A549 (cell line): ENCODE results near the gene SUPT20HL1. TPM values are rescaled to one million over a fixed set of nuclear protein-coding genes. Genes with fewer than 3 reads are reported as not detected.

Experiments
- ATAC-seq, 2 experiments: fragments of 200-7000 bp in 1 of 2; fragments of >200 bp in 1 of 2; cut with Nextera tagmentation in 1 of 2; cut with Tn5 transposase in 1 of 2; 3 replicates each; pipeline versions ENCODE4 v1.8.0 to v1.9.1; 2018 to 2020; ENCODE audit warnings: mild to moderate bottlenecking in 1 of 2, moderate library complexity in 1 of 2
- CTCF ChIA-PET: fragments of 300-600 bp; sonication (Branson Sonifier 250); formaldehyde crosslinking; extraction: SDS; loops from one replicate; lab custom pipeline; 2021; ENCODE audit warnings: antibody characterized with exemption, inconsistent platforms; lab: Yijun Ruan, JAX
- POLR2A ChIA-PET: fragments of 350-600 bp; formaldehyde crosslinking; extraction: SDS; loops from one replicate; lab custom pipeline; 2021; ENCODE audit warnings: antibody characterized with exemption, inconsistent platforms; lab: Yijun Ruan, JAX
- DNase-seq, 2 experiments: peaks; one replicate each; pipeline versions ENCODE4 v3.0.0 to v3.0.0-alpha.2; 2011 to 2016; ENCODE audit warnings: low read depth in 1 of 2, low spot score in 1 of 2
- FAIRE-seq: peaks from 2 replicates; lab custom pipeline; 2011; peaks lifted over from hg19 to GRCh38; lab: Jason Lieb, UNC
- H3K27ac ChIP-seq, 2 experiments: fragments of >200 bp; sonication (Bioruptor Twin); formaldehyde crosslinking; 3 replicates each; pipeline ENCODE4 v1.5.1; 2016 to 2017
- H3K4me1 ChIP-seq: fragments of >200 bp; sonication (Bioruptor Twin); formaldehyde crosslinking; 3 replicates; pipeline ENCODE4 v1.6.1; 2016
- H3K4me2 ChIP-seq: fragments of >200 bp; sonication (Bioruptor Twin); formaldehyde crosslinking; 3 replicates; pipeline ENCODE4 v1.6.1; 2016
- H3K4me3 ChIP-seq: fragments of >200 bp; sonication (Bioruptor Twin); formaldehyde crosslinking; 3 replicates; pipeline ENCODE4 v1.5.1; 2016
- H3K9me3 ChIP-seq: fragments of >200 bp; sonication (Bioruptor Twin); formaldehyde crosslinking; 3 replicates; pipeline ENCODE4 v1.6.1; 2016
- HEYL ChIP-seq: fragments of 250-450 bp; sonication (Bioruptor Pico); IDR thresholded peaks from 2 replicates; pipeline ENCODE4 v1.8.0; 2021; ENCODE audit warnings: mild to moderate bottlenecking, moderate library complexity
- HOXB5 ChIP-seq: fragments of 250-450 bp; sonication (Bioruptor Pico); IDR thresholded peaks from 2 replicates; pipeline ENCODE4 v1.5.0; 2020; ENCODE audit warnings: mild to moderate bottlenecking, moderate library complexity
- MAFK ChIP-seq: fragments of 450-650 bp; IDR thresholded peaks from 2 replicates; pipeline ENCODE4 v1.6.1; 2014; ENCODE audit not compliant: partially characterized antibody
- NR3C1 ChIP-seq: fragments of >200 bp; sonication (Bioruptor Twin); formaldehyde crosslinking; IDR thresholded peaks from 3 replicates; pipeline ENCODE4 v1.6.1; 2017
- PHF8 ChIP-seq: fragments of 200-600 bp; sonication (generic); IDR thresholded peaks from 2 replicates; pipeline ENCODE4 v1.6.1; 2016; ENCODE audit warnings: low read depth, mild to moderate bottlenecking, antibody characterized with exemption, moderate library complexity, borderline replicate concordance
- RAD21 ChIP-seq, 2 experiments: fragments of >200 bp in 1 of 2; sonication (Bioruptor Twin) in 1 of 2; formaldehyde crosslinking in 1 of 2; IDR thresholded peaks in 1 of 2; conservative IDR thresholded peaks in 1 of 2; 2 replicates in 1 of 2; 3 replicates in 1 of 2; pipeline ENCODE4 v1.6.1; 2012 to 2018; ENCODE audit warnings: inconsistent platforms in 1 of 2
- RNF2 ChIP-seq: fragments of 200-600 bp; sonication (generic); IDR thresholded peaks from 2 replicates; pipeline ENCODE4 v1.6.1; 2016; ENCODE audit warnings: low read depth, mild to moderate bottlenecking, antibody characterized with exemption, moderate library complexity, borderline replicate concordance
- SREBF2 ChIP-seq: fragments of 450-650 bp; IDR thresholded peaks from 2 replicates; pipeline ENCODE4 v1.6.1; 2014; ENCODE audit warnings: mild to moderate bottlenecking, moderate library complexity
- TP53 ChIP-seq: fragments of 250-450 bp; sonication (Bioruptor Pico); IDR thresholded peaks from 2 replicates; pipeline ENCODE4 v1.5.0; 2021; ENCODE audit warnings: mild to moderate bottlenecking, moderate library complexity
- ZSCAN20 ChIP-seq: fragments of 250-450 bp; sonication (Bioruptor Pico); IDR thresholded peaks from 2 replicates; pipeline ENCODE4 v1.8.0; 2022; ENCODE audit warnings: mild to moderate bottlenecking, moderate library complexity
- polyA plus RNA-seq, 4 experiments: library from polyadenylated mRNA; depleted of rRNA in 3 of 4; stranded (reverse); fragments of >200 nt; fragmentation: RNase III in 1 of 4; extraction: RNeasy Plus Mini Kit Qiagen cat#74134 plus additional on column Dnase treatment in 1 of 4; gene quantifications; 2 replicates in 3 of 4; 3 replicates in 1 of 4; pipeline ENCODE4 v1.2.3, GENCODE V29; 2011 to 2017

SUPT20HL1 gene
- polyA plus RNA-seq, 2 of the 4 experiments (the other 2 are of a cell fraction) = not detected

DNA sequence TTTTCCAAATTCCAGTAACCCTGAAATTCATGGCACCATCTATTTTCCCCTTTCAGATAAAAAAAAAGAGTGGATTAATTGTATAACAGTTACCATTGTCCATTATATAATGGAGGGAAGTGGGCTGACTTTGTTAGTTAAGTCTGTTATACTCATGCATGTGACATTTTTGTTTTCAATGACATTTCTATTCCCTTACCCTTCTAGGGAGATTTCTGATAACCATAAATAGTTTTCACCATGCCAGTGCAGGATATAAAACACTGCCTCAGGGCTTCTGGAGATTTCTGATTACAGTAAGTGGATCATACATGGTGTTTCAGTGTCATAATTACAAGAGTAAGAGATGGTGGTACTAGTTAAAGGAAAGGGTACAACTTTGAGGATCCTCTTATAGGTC is 45.5 kb downstream of the SUPT20HL1 start:
- no peak overlapping the region for H3K4me2 ChIP-seq
- CTCF ChIA-PET = interaction anchor here (3.5 to 4.2 kb wide), 2 partner anchors 9 to 92 kb away, joined by 14 to 16 read pairs; no protein-coding TSS in a partner anchor
- FAIRE-seq = no peak
- ATAC-seq = no peak
- POLR2A ChIA-PET = no interaction called here
- no peak for DNase-seq
- H3K4me3 ChIP-seq = no peak overlapping the region
- no peak overlapping the region for H3K27ac ChIP-seq
- no peaks in the 10 kb centered on the region for H3K4me1 ChIP-seq
- no peak for TF ChIP-seq RNF2
- TF ChIP-seq HOXB5 (CRISPR knock-in tag) = no peak
- TF ChIP-seq ZSCAN20 (CRISPR knock-in tag) = no peak
- TF ChIP-seq RAD21 (conservative IDR thresholded peaks at IDR 0.05 in 1 of 2, IDR thresholded peaks at IDR 0.05 in 1 of 2) = no peak
- TF ChIP-seq TP53 (CRISPR knock-in tag) = no peak
- no peak for TF ChIP-seq NR3C1
- no peak for TF ChIP-seq PHF8
- TF ChIP-seq MAFK = no peak
- no peak for TF ChIP-seq SREBF2
- TF ChIP-seq HEYL (CRISPR knock-in tag) = no peak
- H3K9me3 ChIP-seq = peaks cover 2% of the 10 kb centered on the region; the same call in 1 of the 3 replicates

Other genes with a start within 250 kb of the SUPT20HL1 start
- gene ZFX, start 210.9 kb upstream of the SUPT20HL1 start, polyA plus RNA-seq (2011; rRNA removed) = 29.1 and 30.1 TPM in 2 replicates
- 18.0 to 21.3 TPM (median 18.1 TPM) in 3 replicates for gene ZFX, start 210.9 kb upstream of the SUPT20HL1 start, polyA plus RNA-seq (2017; fragmentation: RNase III; extraction: RNeasy Plus Mini Kit Qiagen cat#74134 plus additional on column Dnase treatment)
- gene SUPT20HL2, start 46.6 kb upstream of the SUPT20HL1 start, polyA plus RNA-seq (2011; rRNA removed) = not detected in 2 replicates
- gene SUPT20HL2, start 46.6 kb upstream of the SUPT20HL1 start, polyA plus RNA-seq (2017; fragmentation: RNase III; extraction: RNeasy Plus Mini Kit Qiagen cat#74134 plus additional on column Dnase treatment) = not detected in 3 replicates
- gene PDK3, start 104.6 kb downstream of the SUPT20HL1 start, polyA plus RNA-seq (2011; rRNA removed) = 14.1 and 18.7 TPM in 2 replicates
- gene PDK3, start 104.6 kb downstream of the SUPT20HL1 start, polyA plus RNA-seq (2017; fragmentation: RNase III; extraction: RNeasy Plus Mini Kit Qiagen cat#74134 plus additional on column Dnase treatment) = 4.8 to 5.7 TPM (median 5.3 TPM) in 3 replicates